HFFc6 (cell line): Measurements from ENCODE around the gene PTPRN. TPM values are rescaled to one million over a fixed set of nuclear protein-coding genes. Genes with fewer than 3 reads are reported as not detected.
A peak's percentile ranks its signal among the peaks of the same experiment; 100 is the strongest.

Experiments used
- DNase-seq: peaks from one replicate; pipeline ENCODE4 v3.0.0-alpha.2; 2018
- H3K27ac Mint-ChIP-seq: 2 replicates; pipeline ENCODE4 v1.8.0; 2020; ENCODE audit warnings: mild to moderate bottlenecking, mixed read lengths
- H3K27me3 Mint-ChIP-seq: 2 replicates; pipeline ENCODE4 v1.8.0; 2021; ENCODE audit warnings: mild to moderate bottlenecking, moderate library complexity, mixed read lengths; ENCODE audit not compliant: insufficient read depth
- H3K36me3 Mint-ChIP-seq: 2 replicates; pipeline ENCODE4 v1.8.0; 2021; ENCODE audit warnings: low read depth, mixed read lengths
- H3K4me1 Mint-ChIP-seq: 2 replicates; pipeline ENCODE4 v1.8.0; 2020; ENCODE audit warnings: low read depth, mixed read lengths
- H3K4me3 Mint-ChIP-seq: 2 replicates; pipeline ENCODE4 v1.8.0; 2020; ENCODE audit warnings: mild to moderate bottlenecking, moderate library complexity, mixed read lengths
- H3K9me3 Mint-ChIP-seq: 2 replicates; pipeline ENCODE4 v1.8.0; 2020; ENCODE audit warnings: mild to moderate bottlenecking, mixed read lengths
- total RNA-seq, 6 experiments: library from RNA; stranded (reverse); fragmentation: NEBNext Ultra II Directional; extraction: Animal tissue kit (Norgen Biotek cat#: 25700); gene quantifications; 2 replicates in 1 of 6; 3 replicates in 5 of 6; pipeline ENCODE4 v1.2.3, GENCODE V29; 2021
- TF ChIP-seq, protein P1 (sequence below): fragments of 200-600 bp; sonication (generic); IDR thresholded peaks from 2 replicates; pipeline ENCODE4 v1.5.0; 2021; ENCODE audit warnings: antibody characterized with exemption, mild to moderate bottlenecking

PTPRN gene
- total RNA-seq, 6 experiments from 2014 or later, result 5.2 to 18.3 (median 15.2) TPM

GRCh38 chr2:219281588-219281987 is 27.6 kb downstream of the PTPRN start:
- H3K4me1 Mint-ChIP-seq, result peaks cover 42% of the 10 kb centered on the region
- no peak overlapping the region; the same call in 1 of the 2 replicates for H3K27ac Mint-ChIP-seq
- H3K27me3 Mint-ChIP-seq, result peaks cover 2% of the 10 kb centered on the region; the same call in 1 of the 2 replicates
- H3K4me3 Mint-ChIP-seq, result 0 out of 2 replicates have a peak overlapping the region, but pooled peaks have one; percentile 95
- peaks cover 12% of the 10 kb centered on the region; the same call in 1 of the 2 replicates for H3K36me3 Mint-ChIP-seq
- TF ChIP-seq, protein P1, sequence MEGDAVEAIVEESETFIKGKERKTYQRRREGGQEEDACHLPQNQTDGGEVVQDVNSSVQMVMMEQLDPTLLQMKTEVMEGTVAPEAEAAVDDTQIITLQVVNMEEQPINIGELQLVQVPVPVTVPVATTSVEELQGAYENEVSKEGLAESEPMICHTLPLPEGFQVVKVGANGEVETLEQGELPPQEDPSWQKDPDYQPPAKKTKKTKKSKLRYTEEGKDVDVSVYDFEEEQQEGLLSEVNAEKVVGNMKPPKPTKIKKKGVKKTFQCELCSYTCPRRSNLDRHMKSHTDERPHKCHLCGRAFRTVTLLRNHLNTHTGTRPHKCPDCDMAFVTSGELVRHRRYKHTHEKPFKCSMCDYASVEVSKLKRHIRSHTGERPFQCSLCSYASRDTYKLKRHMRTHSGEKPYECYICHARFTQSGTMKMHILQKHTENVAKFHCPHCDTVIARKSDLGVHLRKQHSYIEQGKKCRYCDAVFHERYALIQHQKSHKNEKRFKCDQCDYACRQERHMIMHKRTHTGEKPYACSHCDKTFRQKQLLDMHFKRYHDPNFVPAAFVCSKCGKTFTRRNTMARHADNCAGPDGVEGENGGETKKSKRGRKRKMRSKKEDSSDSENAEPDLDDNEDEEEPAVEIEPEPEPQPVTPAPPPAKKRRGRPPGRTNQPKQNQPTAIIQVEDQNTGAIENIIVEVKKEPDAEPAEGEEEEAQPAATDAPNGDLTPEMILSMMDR, result no peak
- no peak for DNase-seq
- H3K9me3 Mint-ChIP-seq, result no peaks in the 10 kb centered on the region

DNA sequence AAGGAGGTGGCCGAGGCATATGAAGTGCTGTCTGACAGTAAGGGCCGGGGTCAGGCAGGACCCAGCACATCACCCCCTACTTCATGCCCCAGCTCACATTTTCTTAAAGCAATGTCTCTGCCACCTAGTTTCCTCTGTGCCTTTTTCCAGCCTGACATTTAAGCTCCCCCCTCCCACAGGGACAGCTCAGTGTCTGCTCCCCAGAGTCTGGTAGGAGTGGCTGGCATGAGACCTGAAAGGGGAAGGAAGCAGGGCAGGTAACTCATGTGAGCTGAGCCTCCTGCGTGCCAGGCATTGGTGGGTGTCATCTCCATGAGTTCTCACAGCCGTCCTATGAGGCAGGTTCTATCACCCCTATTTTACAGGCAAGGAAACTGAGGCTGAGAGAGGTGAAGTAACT is 28.6 kb downstream of the PTPRN start:
- no peaks in the 10 kb centered on the region for H3K9me3 Mint-ChIP-seq
- H3K27me3 Mint-ChIP-seq, result peaks cover 2% of the 10 kb centered on the region; the same call in 1 of the 2 replicates
- peak overlapping the region; percentile 95 for H3K4me3 Mint-ChIP-seq
- peaks cover 35% of the 10 kb centered on the region for H3K4me1 Mint-ChIP-seq
- DNase-seq, result no peak
- peaks cover 12% of the 10 kb centered on the region; the same call in 1 of the 2 replicates for H3K36me3 Mint-ChIP-seq
- TF ChIP-seq, protein P1, result no peak
- H3K27ac Mint-ChIP-seq, result peak overlapping the region; percentile 97; the same call in 1 of the 2 replicates

DNA sequence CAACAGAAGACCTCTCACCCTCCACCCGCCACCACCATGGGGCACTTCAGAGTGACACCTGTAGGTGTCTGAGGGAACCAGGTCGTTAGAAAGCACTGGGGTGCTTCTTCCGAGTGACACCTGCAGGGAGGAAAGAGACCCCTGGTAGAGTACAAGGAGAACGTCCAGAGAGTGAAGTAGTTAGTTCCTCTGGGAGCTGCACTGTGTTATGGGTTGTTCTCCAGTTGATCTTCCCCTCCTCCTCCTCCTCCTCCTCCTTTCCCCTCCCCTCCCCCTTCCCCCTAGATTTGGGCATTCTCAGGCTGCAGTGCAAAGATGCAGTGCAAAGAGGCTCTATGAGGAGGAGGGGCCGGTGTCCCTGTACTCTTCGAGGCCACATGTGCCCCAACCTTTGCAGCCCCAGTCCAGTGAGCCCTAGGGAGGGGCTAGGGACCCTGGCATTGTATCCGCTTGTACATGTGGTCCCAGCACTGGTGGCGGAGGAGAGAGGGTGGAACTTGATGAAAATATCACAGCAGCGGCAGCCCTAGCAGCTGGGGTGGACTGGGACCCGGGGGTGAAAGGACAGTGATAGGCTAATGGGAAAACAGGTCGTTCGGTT is 29.2 kb downstream of the PTPRN start:
- DNase-seq, result no peak
- TF ChIP-seq, protein P1, result peak; percentile 29; the same call in 1 of the 2 replicates
- Mint-ChIP-seq H3K27me3 (peaks cover 2% of the 10 kb centered on the region; the same call in 1 of the 2 replicates), H3K36me3 (peaks cover 12% of the 10 kb centered on the region; the same call in 1 of the 2 replicates), H3K27ac (peak overlapping the region; percentile 97), H3K9me3 (no peaks in the 10 kb centered on the region), H3K4me3 (peak overlapping the region; percentile 95), H3K4me1 (peaks cover 36% of the 10 kb centered on the region)

DNA sequence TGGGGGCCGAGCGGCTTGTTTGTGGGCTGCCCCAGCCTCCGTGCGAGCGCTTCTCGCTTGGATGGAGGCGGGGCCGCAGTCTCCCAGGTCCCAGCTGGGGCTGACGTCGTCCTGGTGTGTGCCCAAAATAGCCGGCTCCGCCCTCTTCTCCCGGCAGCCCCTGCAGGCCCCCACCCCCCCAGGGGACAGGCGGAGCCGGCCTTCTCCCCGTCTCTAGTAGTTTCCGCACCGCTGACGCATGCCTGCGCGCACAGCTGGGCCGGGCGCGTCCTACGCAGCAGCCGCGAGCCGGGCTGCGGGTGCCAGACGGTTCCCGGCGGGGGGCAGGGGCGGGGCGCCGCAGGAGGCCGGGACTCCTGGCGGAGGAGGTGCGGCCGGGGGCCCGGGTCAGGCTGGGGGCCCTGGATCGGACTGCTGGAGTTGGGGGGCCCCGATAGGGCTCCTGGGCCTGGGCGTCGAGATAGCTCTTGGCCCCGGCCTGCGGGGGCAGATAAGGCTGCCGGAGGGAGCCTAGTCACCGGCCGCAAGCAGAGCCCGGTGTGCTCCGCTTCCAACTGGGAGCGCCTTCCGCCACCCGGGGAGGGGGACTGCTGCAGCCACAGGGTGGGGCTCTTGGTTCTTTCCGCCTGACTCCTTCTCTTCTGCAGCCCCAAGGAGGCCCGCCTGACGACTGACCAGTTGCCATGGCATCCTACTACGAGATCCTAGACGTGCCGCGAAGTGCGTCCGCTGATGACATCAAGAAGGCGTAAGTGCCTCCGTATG is 29.9 kb downstream of the PTPRN start, which contains the start of gene DNAJB2:
Gene DNAJB2 (plus strand): TSS at position 216 of the 765 bp plus-strand sequence. CDS start 468 bp downstream, at position 684.
- TF ChIP-seq, protein P1, result peak; percentile 55
- peaks cover 12% of the 10 kb centered on the region; the same call in 1 of the 2 replicates for H3K36me3 Mint-ChIP-seq
- peaks cover 2% of the 10 kb centered on the region; the same call in 1 of the 2 replicates for H3K27me3 Mint-ChIP-seq
- peak within 1 kb of the TSS; percentile 97 for H3K27ac Mint-ChIP-seq
- peaks cover 43% of the 10 kb centered on the region for H3K4me1 Mint-ChIP-seq
- peak; percentile 99 for DNase-seq
- H3K9me3 Mint-ChIP-seq, result no peaks in the 10 kb centered on the region
- H3K4me3 Mint-ChIP-seq, result peak within 1 kb of the TSS; percentile 95

DNA sequence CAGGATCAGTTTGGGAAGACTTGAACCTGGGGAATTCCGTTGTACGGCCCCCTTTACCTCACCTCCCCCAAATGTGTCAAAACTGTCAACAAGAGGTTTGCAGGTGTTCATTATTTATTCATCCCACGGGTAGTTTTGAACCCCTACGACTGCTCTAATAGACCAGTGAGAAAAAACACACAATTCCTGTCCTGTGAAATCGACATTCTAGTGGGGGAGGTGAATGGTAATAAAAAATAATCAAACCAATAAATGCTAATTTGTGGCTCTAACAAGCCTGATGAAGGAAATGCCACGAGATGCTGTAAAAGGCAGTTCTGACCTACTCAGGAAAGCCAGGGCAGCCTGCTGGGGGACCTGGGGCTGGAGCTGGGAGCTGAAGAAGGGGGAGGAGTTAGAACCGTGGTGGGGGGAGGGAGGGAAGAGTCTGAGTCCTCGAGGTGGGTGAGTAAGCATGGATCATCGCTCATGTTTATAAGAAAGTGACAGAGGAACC is 30.5 kb downstream of the PTPRN start:
- DNase-seq, result no peak
- Mint-ChIP-seq H3K9me3 (no peaks in the 10 kb centered on the region), H3K27me3 (peaks cover 2% of the 10 kb centered on the region; the same call in 1 of the 2 replicates), H3K4me1 (peaks cover 49% of the 10 kb centered on the region), H3K27ac (peak overlapping the region; percentile 97), H3K4me3 (peak overlapping the region; percentile 95), H3K36me3 (peaks cover 12% of the 10 kb centered on the region; the same call in 1 of the 2 replicates)
- TF ChIP-seq, protein P1, result no peak
